Caki2 (cell line): Measurements from ENCODE around the gene PCDHGB1. TPM values are rescaled to one million over a fixed set of nuclear protein-coding genes. Genes with fewer than 3 reads are reported as not detected.
"Not testable (repeated sequence)": the region's sequence is repeated elsewhere in the genome, so short reads cannot be mapped to it uniquely, and the experiment has no call there.

Source experiments
- DNase-seq: peaks from one replicate; pipeline ENCODE4 v3.0.0-alpha.2; 2015; ENCODE audit warnings: low read depth
- in situ Hi-C: cut with HindIII; loops from 2 replicates; pipeline ENCODE4 v1.10.0; 2016; ENCODE audit warnings: low sequenced_read_pairs, low pct_unique_long_range_greater_than_20kb, mixed read lengths
- total RNA-seq: library from RNA; depleted of rRNA; stranded (reverse); fragments of >200 nt; shearing (Covaris generic); gene quantifications from 2 replicates; pipeline ENCODE4 v1.2.3, GENCODE V29; 2014; ENCODE audit warnings: low replicate concordance; rRNA removed

The PCDHGB1 gene
- total RNA-seq, 1 experiment from 2014 or later = not detected

- in situ Hi-C loops, DNase-seq: not testable (repeated sequence)
Measured at GRCh38 chr5:141397756-141398551, 48.1 kb downstream of the PCDHGB1 start, which contains the start of gene PCDHGB5. Gene PCDHGB5, plus strand, starts transcription at chr5:141397947. Its CDS starts 181 bp downstream, at chr5:141398128.

GRCh38 chr5:141398608-141399007, 48.7 kb downstream of the PCDHGB1 start:
- in situ Hi-C loops = no loop called here
- DNase-seq = no peak

- in situ Hi-C loops = no loop called here
- DNase-seq = no peak
Measured at GRCh38 chr5:141399555-141400258, 49.8 kb downstream of the PCDHGB1 start.

Other genes with a start within 250 kb of the PCDHGB1 start
- gene PCDHB3, start 249.6 kb upstream of the PCDHGB1 start, total RNA-seq = not detected in 2 replicates
- gene PCDHB4, start 228.3 kb upstream of the PCDHGB1 start, total RNA-seq = not detected in 2 replicates
- 13.9 and 17.1 TPM in 2 replicates for gene PCDHB5, start 214.9 kb upstream of the PCDHGB1 start, total RNA-seq
- not detected in 2 replicates for gene PCDHB6, start 200.0 kb upstream of the PCDHGB1 start, total RNA-seq
- gene PCDHB7, start 177.5 kb upstream of the PCDHGB1 start, total RNA-seq = 0.90 and 1.2 TPM in 2 replicates
- gene PCDHB8, start 172.3 kb upstream of the PCDHGB1 start, total RNA-seq = not detected in 2 replicates
- 3.1 and 4.1 TPM in 2 replicates for gene PCDHB16, start 167.7 kb upstream of the PCDHGB1 start, total RNA-seq
- 1.1 and 1.6 TPM in 2 replicates for gene PCDHB9, start 162.9 kb upstream of the PCDHGB1 start, total RNA-seq
- gene PCDHB10, start 157.7 kb upstream of the PCDHGB1 start, total RNA-seq = 0.41 and 1.2 TPM in 2 replicates
- 0.61 TPM in 1 of 2 replicates, not detected in the other for gene PCDHB11, start 150.5 kb upstream of the PCDHGB1 start, total RNA-seq
- 0.35 TPM in 1 of 2 replicates, not detected in the other for gene PCDHB12, start 141.4 kb upstream of the PCDHGB1 start, total RNA-seq
- 0.44 and 0.93 TPM in 2 replicates for gene PCDHB13, start 136.2 kb upstream of the PCDHGB1 start, total RNA-seq
- gene PCDHB14, start 126.8 kb upstream of the PCDHGB1 start, total RNA-seq = 0.29 and 7.7 TPM in 2 replicates
- not detected in 2 replicates for gene PCDHB15, start 104.7 kb upstream of the PCDHGB1 start, total RNA-seq
- not detected in 2 replicates for gene SLC25A2, start 46.0 kb upstream of the PCDHGB1 start, total RNA-seq
- 103 and 109 TPM in 2 replicates for gene TAF7, start 29.3 kb upstream of the PCDHGB1 start, total RNA-seq
- 0.07 TPM in 1 of 2 replicates, not detected in the other for gene PCDHGA1, start 19.6 kb upstream of the PCDHGB1 start, total RNA-seq
- not detected in 2 replicates for gene PCDHGA2, start 11.3 kb upstream of the PCDHGB1 start, total RNA-seq
- gene PCDHGA3, start 6.3 kb upstream of the PCDHGB1 start, total RNA-seq = not detected in 2 replicates
- not detected in 2 replicates for gene PCDHGA4, start 4.9 kb downstream of the PCDHGB1 start, total RNA-seq
- 0.34 TPM in 1 of 2 replicates, not detected in the other for gene PCDHGB2, start 9.9 kb downstream of the PCDHGB1 start, total RNA-seq
- gene PCDHGA5, start 14.1 kb downstream of the PCDHGB1 start, total RNA-seq = 0.24 TPM in 1 of 2 replicates, not detected in the other
- not detected in 2 replicates for gene PCDHGB3, start 20.1 kb downstream of the PCDHGB1 start, total RNA-seq
- 1.6 TPM in 1 of 2 replicates, not detected in the other for gene PCDHGA6, start 23.8 kb downstream of the PCDHGB1 start, total RNA-seq
- gene PCDHGA7, start 32.6 kb downstream of the PCDHGB1 start, total RNA-seq = not detected in 2 replicates
- gene PCDHGB4, start 37.6 kb downstream of the PCDHGB1 start, total RNA-seq = not detected in 2 replicates
- gene PCDHGA8, start 42.5 kb downstream of the PCDHGB1 start, total RNA-seq = not detected in 2 replicates
- gene PCDHGB5, start 47.8 kb downstream of the PCDHGB1 start, total RNA-seq = not detected in 2 replicates
- gene PCDHGA9, start 52.7 kb downstream of the PCDHGB1 start, total RNA-seq = not detected in 2 replicates
- gene PCDHGB6, start 57.9 kb downstream of the PCDHGB1 start, total RNA-seq = 0.75 and 1.3 TPM in 2 replicates
- 0.14 TPM in 1 of 2 replicates, not detected in the other for gene PCDHGA10, start 62.9 kb downstream of the PCDHGB1 start, total RNA-seq
- 0.03 and 0.64 TPM in 2 replicates for gene PCDHGB7, start 67.6 kb downstream of the PCDHGB1 start, total RNA-seq
- not detected in 2 replicates for gene PCDHGA11, start 71.0 kb downstream of the PCDHGB1 start, total RNA-seq
- not detected in 2 replicates for gene PCDHGA12, start 80.4 kb downstream of the PCDHGB1 start, total RNA-seq
- 15.4 and 27.2 TPM in 2 replicates for gene PCDHGC3, start 125.9 kb downstream of the PCDHGB1 start, total RNA-seq
- gene PCDHGC4, start 134.9 kb downstream of the PCDHGB1 start, total RNA-seq = not detected in 2 replicates
- gene PCDHGC5, start 139.0 kb downstream of the PCDHGB1 start, total RNA-seq = not detected in 2 replicates